Mesodermal cell (in vitro differentiated cells): Measurements from ENCODE around the gene GTF2A1.
"Not testable (repeated sequence)": the region's sequence is repeated elsewhere in the genome, so short reads cannot be mapped to it uniquely, and the experiment has no call there.

ENCODE experiments used
- H3K27ac ChIP-seq: 2 replicates; pipeline ENCODE4 v1.7.0; 2013; ENCODE audit warnings: mild to moderate bottlenecking, low read depth, low read length, moderate library complexity; ENCODE audit not compliant: severe bottlenecking
- H3K36me3 ChIP-seq: 2 replicates; pipeline ENCODE4 v1.7.1; 2013; ENCODE audit warnings: mild to moderate bottlenecking, low read length, moderate library complexity; ENCODE audit not compliant: control insufficient read depth, insufficient read depth
- H3K4me1 ChIP-seq: one replicate; pipeline ENCODE4 v1.7.1; 2013; ENCODE audit warnings: mild to moderate bottlenecking, low read length; ENCODE audit not compliant: insufficient read depth, control insufficient read depth, poor library complexity, severe bottlenecking
- H3K4me3 ChIP-seq: 2 replicates; pipeline ENCODE4 v1.7.0; 2013; ENCODE audit warnings: low read length, control low read depth, mild to moderate bottlenecking; ENCODE audit not compliant: insufficient read depth, poor library complexity, severe bottlenecking; ENCODE audit errors: extremely low read depth
- H3K9me3 ChIP-seq: 2 replicates; pipeline ENCODE4 v1.7.1; 2013; ENCODE audit warnings: mild to moderate bottlenecking, low read length, moderate library complexity; ENCODE audit not compliant: control insufficient read depth
- WGBS, 2 experiments: methylation state at CpG; one replicate each; pipeline ENCODE4 v1.1.5; 2013; ENCODE audit warnings: missing lambda C conversion rate in 2 of 2; ENCODE audit not compliant: insufficient coverage in 2 of 2; 5-methylcytosine and 5-hydroxymethylcytosine counted together

The GTF2A1 gene

GRCh38 chr14:81252278-81252677 lies 31.5 kb upstream of the GTF2A1 start:
- H3K4me3 ChIP-seq: no peak overlapping the region
- no peaks in the 10 kb centered on the region for H3K36me3 ChIP-seq
- WGBS, 2 experiments: no CpG with 5 or more reads among the region's 1 CpG
- H3K9me3 ChIP-seq: no peaks in the 10 kb centered on the region
- H3K4me1 ChIP-seq: no peaks in the 10 kb centered on the region
- H3K27ac ChIP-seq: no peak overlapping the region

- Histone ChIP-seq H3K4me1 (no peaks in the 10 kb centered on the region), H3K9me3 (no peaks in the 10 kb centered on the region), H3K4me3 (no peak overlapping the region), H3K27ac (no peak overlapping the region), H3K36me3 (no peaks in the 10 kb centered on the region)
- WGBS, 2 experiments: 78 to 80% methylated on average over 8 of the region's 8 CpGs
These were observed 26.6 kb upstream of the GTF2A1 start for GRCh38 chr14:81247271-81247766.

GRCh38 chr14:81246461-81247270 lies 25.9 kb upstream of the GTF2A1 start:
- Histone ChIP-seq H3K4me1 (no peaks in the 10 kb centered on the region), H3K4me3 (no peak overlapping the region), H3K36me3 (no peaks in the 10 kb centered on the region), H3K27ac (no peak overlapping the region), H3K9me3 (no peaks in the 10 kb centered on the region)
- WGBS, 2 experiments: 88 to 92% methylated on average over 14 to 19 of the region's 19 CpGs

GRCh38 chr14:81245771-81246170 lies 25.0 kb upstream of the GTF2A1 start:
- WGBS, 2 experiments: no CpG with 5 or more reads among the region's 1 CpG
- H3K27ac ChIP-seq: no peak overlapping the region
- H3K4me1 ChIP-seq: no peaks in the 10 kb centered on the region
- H3K36me3 ChIP-seq: no peaks in the 10 kb centered on the region
- no peaks in the 10 kb centered on the region for H3K9me3 ChIP-seq
- H3K4me3 ChIP-seq: no peak overlapping the region

GRCh38 chr14:81244431-81244830 lies 23.7 kb upstream of the GTF2A1 start:
- H3K27ac ChIP-seq, H3K36me3 ChIP-seq, H3K4me3 ChIP-seq, H3K9me3 ChIP-seq, H3K4me1 ChIP-seq: not testable (repeated sequence)
- WGBS, 2 experiments: 91 to 95% methylated on average over 8 to 9 of the region's 28 CpGs

- Histone ChIP-seq H3K9me3 (no peaks in the 10 kb centered on the region), H3K4me3 (no peak overlapping the region), H3K36me3 (no peaks in the 10 kb centered on the region), H3K4me1 (no peaks in the 10 kb centered on the region), H3K27ac (no peak overlapping the region)
- WGBS, 2 experiments: 100% methylated on average over 1 of the region's 2 CpGs; no CpG with 5 or more reads in 1 of the 2 experiments
These were observed 22.7 kb upstream of the GTF2A1 start for GRCh38 chr14:81243499-81243898.

- H3K36me3 ChIP-seq, H3K4me1 ChIP-seq, H3K27ac ChIP-seq, H3K9me3 ChIP-seq, H3K4me3 ChIP-seq: not testable (repeated sequence)
- 90% methylated on average over 1 of the region's 2 CpGs; no CpG with 5 or more reads in 1 of the 2 experiments for WGBS, 2 experiments
These were observed 16.1 kb upstream of the GTF2A1 start for GRCh38 chr14:81236849-81237248.

- Histone ChIP-seq H3K9me3 (no peaks in the 10 kb centered on the region), H3K4me3 (no peak overlapping the region), H3K36me3 (no peaks in the 10 kb centered on the region), H3K27ac (no peak overlapping the region), H3K4me1 (no peaks in the 10 kb centered on the region)
- WGBS, 2 experiments: 90 to 96% methylated on average over 16 to 19 of the region's 20 CpGs
These were observed 15.4 kb upstream of the GTF2A1 start for GRCh38 chr14:81236138-81236537.

- no peaks in the 10 kb centered on the region for H3K9me3 ChIP-seq
- 80 to 88% methylated on average over 1 of the region's 2 CpGs for WGBS, 2 experiments
- H3K4me3 ChIP-seq: no peak overlapping the region
- no peaks in the 10 kb centered on the region for H3K4me1 ChIP-seq
- no peaks in the 10 kb centered on the region for H3K36me3 ChIP-seq
- H3K27ac ChIP-seq: no peak overlapping the region
These were observed 14.3 kb upstream of the GTF2A1 start for GRCh38 chr14:81235096-81235495.

GRCh38 chr14:81234278-81234677 lies 13.5 kb upstream of the GTF2A1 start:
- H3K36me3 ChIP-seq: no peaks in the 10 kb centered on the region
- H3K27ac ChIP-seq: no peak overlapping the region
- H3K4me1 ChIP-seq: no peaks in the 10 kb centered on the region
- H3K4me3 ChIP-seq: no peak overlapping the region
- H3K9me3 ChIP-seq: no peaks in the 10 kb centered on the region

- no peaks in the 10 kb centered on the region for H3K4me1 ChIP-seq
- no peaks in the 10 kb centered on the region for H3K9me3 ChIP-seq
- no peaks in the 10 kb centered on the region for H3K36me3 ChIP-seq
- no peak overlapping the region for H3K4me3 ChIP-seq
- 92 to 94% methylated on average over 1 of the region's 1 CpG for WGBS, 2 experiments
- no peak overlapping the region for H3K27ac ChIP-seq
These were observed 12.9 kb upstream of the GTF2A1 start for GRCh38 chr14:81233615-81234014.
